Activated T-cell treated with anti-CD3 and anti-CD28 coated beads, Interleukin-2, amount 50 U/mL, for 72 hours (primary cell): Measurements from ENCODE around the gene KIAA1958. TPM values are rescaled to one million over a fixed set of nuclear protein-coding genes. Genes with fewer than 3 reads are reported as not detected.
"Not testable (repeated sequence)": the region's sequence is repeated elsewhere in the genome, so short reads cannot be mapped to it uniquely, and the experiment has no call there.

Source experiments
- ATAC-seq, 2 donors: fragments of 150-1000 bp; cut with Tn5 transposase; replicated peaks in 1 of 2; 2 replicates each; pipeline ENCODE4 v1.10.0; 2021; ENCODE audit warnings: moderate library complexity in 2 of 2, mild to moderate bottlenecking in 1 of 2
- DNase-seq, 2 donors: peaks; one replicate each; pipeline ENCODE4 v3.0.0; 2021 to 2022; ENCODE audit warnings: mixed read lengths in 1 of 2
- H3K27ac Mint-ChIP-seq: one replicate; pipeline ENCODE4 v1.8.0; 2022; ENCODE audit warnings: mild to moderate bottlenecking, moderate library complexity, mixed read lengths
- H3K27me3 Mint-ChIP-seq: one replicate; pipeline ENCODE4 v1.8.0; 2022; ENCODE audit warnings: low read depth, mixed read lengths
- H3K36me3 Mint-ChIP-seq, 2 donors: one replicate each; pipeline ENCODE4 v1.8.0; 2022; ENCODE audit warnings: mixed read lengths in 2 of 2, mild to moderate bottlenecking in 1 of 2; ENCODE audit not compliant: insufficient read depth in 2 of 2
- H3K4me1 Mint-ChIP-seq: one replicate; pipeline ENCODE4 v1.8.0; 2022; ENCODE audit warnings: low read depth, mixed read lengths
- H3K4me3 Mint-ChIP-seq, 2 donors: one replicate each; pipeline ENCODE4 v1.8.0; 2022; ENCODE audit warnings: mild to moderate bottlenecking in 2 of 2, mixed read lengths in 2 of 2, moderate library complexity in 2 of 2
- H3K9me3 Mint-ChIP-seq, 2 donors: one replicate each; pipeline ENCODE4 v1.8.0; 2022; ENCODE audit warnings: mixed read lengths in 2 of 2
- total RNA-seq, 2 donors: library from RNA; stranded (reverse); gene quantifications; one replicate each; pipeline ENCODE4 v1.2.3, GENCODE V29; 2022

Gene KIAA1958
- total RNA-seq, 2 donors from 2014 or later: 11.2 to 12.9 TPM

DNA sequence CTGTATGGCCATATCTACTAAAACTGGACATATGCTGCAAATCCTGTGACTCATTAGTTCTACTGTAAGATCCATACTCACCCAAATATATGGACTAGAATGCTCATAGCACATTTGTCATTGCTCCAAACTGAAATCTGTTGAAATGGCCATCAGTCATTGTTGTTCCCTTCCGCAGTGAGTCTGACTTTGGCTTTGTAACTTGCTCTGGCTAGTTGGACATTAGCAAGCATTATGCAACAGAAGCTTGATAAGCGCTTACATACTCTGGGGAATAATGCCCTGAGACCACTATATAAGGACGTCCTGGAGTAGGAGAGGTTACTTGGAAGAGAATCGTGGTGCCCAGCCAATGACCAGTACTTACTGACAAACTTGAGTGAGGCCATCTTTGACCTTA is 9.0 kb downstream of the KIAA1958 start:
- no peaks in the 10 kb centered on the region for H3K27me3 Mint-ChIP-seq
- H3K36me3 Mint-ChIP-seq: peaks cover 23 to 28% of the 10 kb centered on the region in 2 donors
- peaks cover 23% of the 10 kb centered on the region for H3K4me1 Mint-ChIP-seq
- DNase-seq (no peak), ATAC-seq (no peak)
- H3K4me3 Mint-ChIP-seq: no peak overlapping the region
- peaks cover 13 to 14% of the 10 kb centered on the region in 2 donors for H3K9me3 Mint-ChIP-seq
- no peak overlapping the region for H3K27ac Mint-ChIP-seq

DNA sequence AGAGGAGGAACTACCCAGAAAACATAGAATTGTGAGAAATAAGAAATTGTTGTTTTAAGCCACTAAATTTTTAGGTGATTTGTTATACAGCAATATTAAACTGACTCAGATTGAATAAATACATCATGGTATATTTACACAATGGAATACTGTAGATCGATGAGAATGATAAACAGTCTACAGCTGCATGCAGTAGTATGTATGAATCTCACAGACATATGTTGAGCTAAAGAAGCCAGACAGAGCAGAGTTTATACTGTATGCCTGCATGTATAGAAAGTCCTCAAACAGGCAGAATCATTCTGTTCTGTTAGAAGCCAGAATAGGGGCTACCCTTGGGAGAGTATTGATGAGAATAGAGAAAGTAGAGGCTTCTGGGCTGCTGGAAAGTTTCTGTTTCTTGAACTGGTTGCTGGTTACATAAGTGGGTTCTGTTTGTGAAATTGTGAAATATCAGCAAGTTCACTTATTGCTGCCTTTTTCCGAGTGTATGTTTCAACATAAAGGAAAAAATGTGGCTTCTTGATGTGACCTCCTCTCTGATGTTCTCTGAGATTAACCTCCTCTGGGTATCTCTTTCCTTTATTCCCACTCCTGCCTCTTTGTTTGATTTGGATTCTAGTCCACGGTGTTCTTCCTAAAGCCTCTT is 9.6 kb downstream of the KIAA1958 start:
- H3K4me3 Mint-ChIP-seq: no peak overlapping the region
- ATAC-seq (no peak), DNase-seq (no peak)
- peaks cover 23 to 28% of the 10 kb centered on the region in 2 donors for H3K36me3 Mint-ChIP-seq
- peaks cover 20% of the 10 kb centered on the region for H3K4me1 Mint-ChIP-seq
- no peaks in the 10 kb centered on the region for H3K27me3 Mint-ChIP-seq
- no peak overlapping the region for H3K27ac Mint-ChIP-seq
- peaks cover 13 to 14% of the 10 kb centered on the region in 2 donors for H3K9me3 Mint-ChIP-seq

DNA sequence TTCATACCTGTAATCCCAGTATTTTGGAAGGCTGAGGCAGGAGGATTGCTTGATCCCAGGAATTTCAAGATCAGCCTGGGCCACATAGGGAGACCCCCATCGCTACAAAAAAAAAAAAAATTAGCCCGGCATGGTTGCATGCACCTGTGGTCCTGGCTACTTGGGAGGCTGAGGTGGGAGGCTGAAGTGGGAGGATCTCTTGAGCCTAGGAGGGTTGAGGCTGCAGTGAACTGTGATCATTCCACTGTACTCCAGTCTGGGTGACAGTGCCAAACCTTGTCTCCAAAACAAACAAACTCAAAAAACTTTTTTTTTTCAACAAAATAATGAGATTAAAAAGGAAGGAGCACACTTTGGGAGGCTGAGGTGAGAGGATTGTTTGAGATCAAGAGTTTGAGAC is 14.2 kb downstream of the KIAA1958 start:
- ATAC-seq: no peak

DNA sequence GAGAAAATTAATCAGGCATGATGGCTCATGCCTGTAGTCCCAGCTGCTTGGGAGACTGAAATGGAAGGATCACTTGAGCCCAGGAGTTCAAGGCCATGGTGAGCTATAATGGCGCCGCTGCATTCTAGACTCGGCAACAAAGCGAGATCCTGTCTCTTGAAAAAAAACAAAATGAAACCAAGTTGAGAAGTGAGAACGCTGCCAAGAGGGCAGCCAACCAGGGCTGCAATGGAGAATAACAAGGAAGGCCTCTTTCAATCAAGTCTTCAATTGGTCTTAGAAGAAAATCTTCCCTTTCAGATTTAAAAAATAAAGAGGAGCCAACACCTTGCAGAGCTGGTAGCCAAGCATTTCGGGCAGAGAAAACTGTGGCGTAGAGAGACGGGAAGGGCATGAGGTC is 14.7 kb downstream of the KIAA1958 start:
- no peak for ATAC-seq
- Mint-ChIP-seq H3K36me3 (peaks cover 0 to 1% of the 10 kb centered on the region in 2 donors), H3K27ac (peak overlapping the region; percentile 55), H3K27me3 (no peaks in the 10 kb centered on the region), H3K4me3 (no peak overlapping the region), H3K9me3 (no peaks in the 10 kb centered on the region), H3K4me1 (peaks cover 8% of the 10 kb centered on the region)
- no peak for DNase-seq

More for the DNA sequence above, 14.2 kb downstream of the KIAA1958 start:
- peaks cover 12% of the 10 kb centered on the region for H3K4me1 Mint-ChIP-seq
- no peaks in the 10 kb centered on the region for H3K27me3 Mint-ChIP-seq
- no peaks in the 10 kb centered on the region for H3K9me3 Mint-ChIP-seq
- H3K27ac Mint-ChIP-seq: no peak overlapping the region
- peaks cover 0 to 1% of the 10 kb centered on the region in 2 donors for H3K36me3 Mint-ChIP-seq
- no peak for DNase-seq
- H3K4me3 Mint-ChIP-seq: no peak overlapping the region

DNA sequence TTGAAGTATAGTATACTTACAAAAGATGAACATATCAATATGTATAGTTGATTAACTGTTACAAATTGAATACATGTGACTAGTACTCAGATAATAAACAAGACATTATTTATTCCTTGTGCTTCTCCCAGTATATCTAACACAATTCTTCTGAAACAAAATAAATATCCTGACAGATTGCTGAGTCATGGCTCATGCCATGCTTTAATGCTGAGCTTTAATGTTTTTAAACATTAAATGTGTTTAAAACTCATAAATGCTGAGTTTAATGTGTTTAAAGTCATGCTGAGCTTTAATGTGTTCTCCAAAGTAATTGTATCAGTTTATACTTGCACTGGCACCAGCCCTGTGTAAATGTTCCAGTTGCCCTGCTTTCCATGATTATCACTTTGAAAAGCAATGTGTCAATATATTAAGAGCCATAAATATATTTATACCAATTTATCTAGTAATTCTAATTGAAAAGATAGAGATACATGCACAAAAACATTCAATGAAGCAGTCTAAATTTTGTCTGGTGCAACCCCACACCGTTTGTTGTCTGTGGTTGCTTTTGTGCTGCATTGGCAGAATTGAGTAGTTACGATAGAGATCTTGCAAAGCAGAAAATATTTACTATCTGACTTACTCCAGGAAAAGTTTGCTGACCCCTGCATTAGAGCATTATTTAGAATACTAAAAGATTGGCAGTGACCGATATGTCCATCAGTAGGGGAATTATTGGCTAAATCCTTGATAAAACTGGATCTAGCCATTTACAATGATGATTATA is 15.7 kb downstream of the KIAA1958 start:
- Mint-ChIP-seq H3K36me3 (peaks cover 0 to 1% of the 10 kb centered on the region in 2 donors), H3K4me3 (no peak overlapping the region), H3K27me3 (no peaks in the 10 kb centered on the region), H3K4me1 (no peaks in the 10 kb centered on the region), H3K27ac (no peak overlapping the region), H3K9me3 (no peaks in the 10 kb centered on the region)
- DNase-seq: no peak
- no peak for ATAC-seq

DNA sequence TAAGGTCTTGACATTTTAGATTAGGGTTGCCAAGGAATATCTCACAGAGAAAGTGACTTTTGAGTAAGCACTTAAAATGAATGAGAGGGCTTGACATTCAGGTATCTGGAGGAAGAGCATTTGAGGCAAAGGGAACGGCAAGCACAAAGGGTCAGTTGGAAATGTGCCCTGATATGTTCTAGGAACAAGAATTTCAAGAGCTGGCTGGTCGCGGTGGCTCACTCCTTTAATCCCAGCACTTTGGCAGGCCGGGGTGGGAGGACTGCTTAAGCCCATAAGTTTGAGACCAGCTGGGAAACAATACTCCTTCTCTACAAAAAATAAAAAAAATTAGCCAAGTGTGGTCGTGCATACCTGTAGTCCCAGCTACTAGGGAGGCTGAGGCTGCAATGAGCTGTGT is 16.5 kb downstream of the KIAA1958 start:
- ATAC-seq (no peak), DNase-seq (no peak)
- no peaks in the 10 kb centered on the region for H3K9me3 Mint-ChIP-seq
- H3K27ac Mint-ChIP-seq: no peak overlapping the region
- no peaks in the 10 kb centered on the region for H3K4me1 Mint-ChIP-seq
- H3K4me3 Mint-ChIP-seq: no peak overlapping the region
- H3K36me3 Mint-ChIP-seq: peaks cover 0 to 1% of the 10 kb centered on the region in 2 donors
- no peaks in the 10 kb centered on the region for H3K27me3 Mint-ChIP-seq

DNA sequence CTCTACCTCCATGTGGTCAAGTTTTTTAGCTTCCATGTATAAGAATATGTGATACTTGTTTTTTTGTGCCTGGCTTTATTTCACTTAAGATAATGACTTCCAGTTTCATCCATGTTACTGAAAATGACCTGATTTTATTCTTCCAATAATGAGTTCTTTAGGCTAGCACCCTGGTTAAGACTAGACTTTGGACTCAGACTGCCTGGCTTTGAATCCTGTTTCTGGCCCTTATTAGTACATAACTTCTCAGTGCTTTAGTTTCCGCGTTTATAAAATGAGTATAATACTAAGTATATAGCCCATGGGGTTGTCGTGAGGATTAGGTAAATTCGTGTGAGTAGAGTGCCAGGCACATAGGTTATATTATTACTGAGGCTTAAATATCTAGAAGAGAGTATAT is 18.5 kb downstream of the KIAA1958 start:
- Mint-ChIP-seq H3K27ac (no peak overlapping the region), H3K9me3 (no peaks in the 10 kb centered on the region), H3K4me3 (no peak overlapping the region), H3K4me1 (no peaks in the 10 kb centered on the region), H3K36me3 (peaks cover 0 to 1% of the 10 kb centered on the region in 2 donors), H3K27me3 (no peaks in the 10 kb centered on the region)
- no peak for DNase-seq
- ATAC-seq: no peak

DNA sequence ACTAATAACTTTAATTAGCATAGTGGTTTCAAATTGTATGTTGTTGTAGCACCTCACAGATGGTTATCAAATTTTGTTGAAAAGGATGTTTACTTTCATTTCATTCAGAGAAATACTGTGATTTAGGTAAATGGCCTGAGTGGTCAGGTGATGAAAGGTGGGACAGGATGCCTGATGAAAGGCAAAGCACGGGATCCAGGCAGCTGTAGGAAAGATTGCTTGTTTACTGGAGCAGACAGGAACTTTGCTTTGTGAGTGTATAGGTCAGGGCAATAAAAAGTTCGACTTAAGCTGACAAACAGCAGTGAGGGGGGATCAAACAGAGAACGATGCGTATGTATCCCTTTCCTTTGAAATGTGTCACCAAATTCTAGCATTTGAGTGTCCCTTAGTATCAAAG is 19.0 kb downstream of the KIAA1958 start:
- Mint-ChIP-seq H3K4me3 (no peak overlapping the region), H3K36me3 (peaks cover 0 to 1% of the 10 kb centered on the region in 2 donors), H3K27me3 (no peaks in the 10 kb centered on the region), H3K4me1 (no peaks in the 10 kb centered on the region), H3K9me3 (no peaks in the 10 kb centered on the region), H3K27ac (no peak overlapping the region)
- ATAC-seq (no peak), DNase-seq (no peak)

DNA sequence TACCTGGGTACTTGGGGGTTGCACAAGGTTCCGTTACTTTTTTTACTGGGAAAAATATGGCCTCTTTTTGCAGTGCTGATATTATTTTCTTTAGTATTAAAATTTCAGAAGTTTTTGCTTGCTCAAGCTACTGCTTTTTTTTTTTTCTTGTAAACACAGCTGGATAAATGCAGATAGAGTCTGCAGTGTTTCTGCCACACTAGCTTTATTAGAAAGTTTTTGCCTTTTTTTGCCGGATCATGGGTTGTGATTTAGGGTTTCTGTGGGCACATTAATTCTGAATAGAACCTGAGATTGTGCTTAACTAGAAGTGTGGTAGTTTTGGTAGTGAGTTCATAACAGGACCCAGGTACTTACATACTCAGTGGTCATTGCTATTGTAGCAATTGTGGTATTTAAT is 19.9 kb downstream of the KIAA1958 start:
- DNase-seq (no peak), ATAC-seq (no peak)
- H3K4me1 Mint-ChIP-seq: no peaks in the 10 kb centered on the region
- no peaks in the 10 kb centered on the region for H3K27me3 Mint-ChIP-seq
- no peaks in the 10 kb centered on the region for H3K9me3 Mint-ChIP-seq
- no peak overlapping the region for H3K27ac Mint-ChIP-seq
- H3K36me3 Mint-ChIP-seq: peaks cover 0 to 1% of the 10 kb centered on the region in 2 donors
- H3K4me3 Mint-ChIP-seq: no peak overlapping the region

DNA sequence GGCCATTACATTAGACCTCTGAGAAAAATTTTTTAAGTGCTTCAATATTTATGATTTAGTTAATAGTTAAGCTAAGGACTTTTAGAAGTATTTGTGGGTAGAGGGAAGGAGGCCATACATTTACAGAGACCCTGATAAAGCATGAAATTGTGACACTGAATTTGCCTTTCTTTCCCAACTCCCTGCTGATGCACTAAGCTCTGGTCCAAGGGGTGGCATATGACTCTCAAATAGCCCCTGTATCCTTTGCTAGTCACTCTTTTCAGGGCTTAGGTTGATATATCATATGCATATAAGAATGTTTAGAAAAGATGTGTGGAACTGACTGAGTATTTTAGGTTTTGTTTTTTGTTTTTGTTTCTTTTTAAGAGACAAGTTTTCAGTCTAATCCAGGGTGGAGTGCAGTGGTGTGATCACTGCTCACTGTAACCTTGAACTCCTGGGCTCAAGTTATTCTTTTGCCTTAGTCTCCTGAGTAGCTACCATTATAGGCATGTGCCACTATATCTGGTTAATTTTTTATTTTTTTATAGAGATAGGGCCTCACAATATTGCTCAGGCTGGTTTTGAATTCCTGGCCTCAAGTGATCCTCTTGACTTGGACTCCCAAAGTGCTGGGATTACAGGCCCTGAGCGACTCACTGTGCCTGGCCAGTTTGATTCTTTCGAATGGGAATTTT is 20.5 kb downstream of the KIAA1958 start:
- Mint-ChIP-seq H3K9me3 (no peaks in the 10 kb centered on the region), H3K27me3 (no peaks in the 10 kb centered on the region), H3K27ac (no peak overlapping the region), H3K4me1 (no peaks in the 10 kb centered on the region), H3K4me3 (no peak overlapping the region), H3K36me3 (peaks cover 0 to 1% of the 10 kb centered on the region in 2 donors)
- ATAC-seq (no peak), DNase-seq (no peak)

DNA sequence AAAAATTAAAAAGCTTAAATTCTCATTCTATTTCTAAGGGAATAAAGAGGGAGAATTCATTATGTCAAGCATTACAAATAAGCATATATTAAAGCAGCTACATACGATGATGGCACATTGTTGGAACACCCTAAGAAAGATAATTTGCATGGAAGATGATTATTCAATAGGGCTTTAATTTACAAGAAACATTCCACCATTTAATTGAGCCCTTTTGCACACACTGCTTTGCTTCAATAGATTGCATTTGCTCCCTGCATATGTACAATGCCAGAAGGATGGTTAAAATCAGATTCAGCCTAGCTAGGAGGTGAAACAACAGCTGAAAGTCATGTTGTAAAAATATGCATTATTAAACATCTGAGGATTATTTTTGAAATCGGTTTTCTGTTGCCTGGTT is 21.8 kb downstream of the KIAA1958 start:
- Mint-ChIP-seq H3K4me3 (no peak overlapping the region), H3K27ac (no peak overlapping the region), H3K9me3 (no peaks in the 10 kb centered on the region), H3K4me1 (no peaks in the 10 kb centered on the region), H3K27me3 (no peaks in the 10 kb centered on the region), H3K36me3 (peaks cover 0 to 3% of the 10 kb centered on the region in 2 donors)
- DNase-seq (no peak), ATAC-seq (no peak)

DNA sequence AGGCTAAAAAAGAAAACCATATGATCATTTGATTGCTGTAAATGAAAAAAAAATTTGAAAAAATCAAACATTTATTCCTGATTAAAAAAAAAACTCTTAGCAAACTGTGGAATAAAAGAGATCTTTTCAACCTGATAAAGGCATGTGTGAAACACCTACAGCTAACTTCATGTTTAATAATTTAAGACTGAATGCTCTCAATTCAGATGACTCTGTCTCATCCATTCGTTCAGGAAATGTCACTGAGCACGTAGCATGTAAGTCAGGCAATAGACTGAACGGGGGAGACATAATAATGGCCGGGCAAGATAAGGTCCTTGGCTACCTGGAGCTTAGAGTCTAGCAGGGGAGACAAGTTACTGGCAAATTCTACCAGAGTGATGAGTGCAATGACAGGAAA is 25.8 kb downstream of the KIAA1958 start:
- not testable (repeated sequence) for H3K27ac Mint-ChIP-seq, H3K4me3 Mint-ChIP-seq, H3K4me1 Mint-ChIP-seq, DNase-seq, H3K9me3 Mint-ChIP-seq, ATAC-seq, H3K27me3 Mint-ChIP-seq, H3K36me3 Mint-ChIP-seq

DNA sequence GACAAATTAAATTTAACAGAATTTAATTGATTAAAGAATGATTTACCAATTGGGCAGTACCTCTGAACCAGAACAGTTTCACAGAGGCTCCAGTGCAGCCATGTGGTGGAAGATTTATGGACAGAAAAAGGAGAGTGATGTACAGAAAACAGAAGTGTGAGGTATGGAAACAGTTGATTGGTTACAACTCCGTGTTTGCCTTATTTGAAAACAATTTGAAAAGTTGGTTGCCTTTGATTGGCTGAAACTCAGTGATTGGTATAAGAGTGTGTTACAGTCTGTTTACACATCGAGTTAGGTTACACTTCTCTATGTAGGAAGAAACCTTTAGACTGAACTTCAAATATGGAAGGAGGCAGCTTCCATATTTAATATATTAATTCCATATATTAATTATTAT is 30.1 kb downstream of the KIAA1958 start:
- Mint-ChIP-seq H3K4me3 (no peak overlapping the region), H3K27ac (no peak overlapping the region), H3K36me3 (peaks cover 0 to 2% of the 10 kb centered on the region in 2 donors), H3K9me3 (no peaks in the 10 kb centered on the region), H3K4me1 (no peaks in the 10 kb centered on the region), H3K27me3 (no peaks in the 10 kb centered on the region)
- ATAC-seq (no peak), DNase-seq (no peak)
